K562 (cell line): Measurements from ENCODE around the gene POSTN. TPM values are rescaled to one million over a fixed set of nuclear protein-coding genes. Genes with fewer than 3 reads are reported as not detected.

ENCODE experiments used
- BACH1 ChIP-seq: fragments of 200-800 bp; sonication (Bioruptor generic); IDR thresholded peaks from 2 replicates; pipeline ENCODE4 v1.6.1; 2016; ENCODE audit warnings: missing genetic modification characterization, missing compliant biosample characterization
- CREBBP ChIP-seq: IDR thresholded peaks from one replicate; pipeline ENCODE4 v1.6.1; 2012; ENCODE audit warnings: low read depth, mild to moderate bottlenecking, control low read depth, inconsistent platforms, low read length
- DDX20 ChIP-seq: fragments of 450-650 bp; IDR thresholded peaks from 2 replicates; pipeline ENCODE4 v1.6.1; 2016; ENCODE audit warnings: missing genetic modification characterization, low read depth, mild to moderate bottlenecking, missing compliant biosample characterization, moderate library complexity
- ELK3 ChIP-seq: fragments of 450-650 bp; formaldehyde crosslinking; IDR thresholded peaks from 2 replicates; pipeline ENCODE4 v1.4.0; 2020; ENCODE audit warnings: mild to moderate bottlenecking
- HNRNPH1 ChIP-seq: fragments of 200-400 bp; formaldehyde crosslinking; optimal IDR thresholded peaks from 2 replicates; pipeline ENCODE3; 2017; ENCODE audit warnings: low read depth, mild to moderate bottlenecking, low read length, moderate library complexity
- MAFK ChIP-seq: IDR thresholded peaks from 2 replicates; pipeline ENCODE4 v1.6.1; 2011; ENCODE audit warnings: low read length, improper control_type of control experiment
- PML ChIP-seq: IDR thresholded peaks from 2 replicates; pipeline ENCODE4 v1.6.1; 2012; ENCODE audit warnings: low read length, inconsistent platforms
- SETDB1 ChIP-seq: IDR thresholded peaks from one replicate; pipeline ENCODE4 v1.6.1; 2012; ENCODE audit warnings: low read length, control low read depth, inconsistent platforms
- SMC3 ChIP-seq: conservative IDR thresholded peaks from 2 replicates; pipeline ENCODE4 v1.6.1; 2011; ENCODE audit warnings: low read depth, low read length, improper control_type of control experiment; ENCODE audit not compliant: insufficient read depth
- SNRNP70 ChIP-seq: fragments of 200-400 bp; formaldehyde crosslinking; optimal IDR thresholded peaks from 2 replicates; pipeline ENCODE3; 2017; ENCODE audit warnings: low read depth, low read length
- ZNF609 ChIP-seq: sonication (generic); formaldehyde crosslinking; IDR thresholded peaks from 2 replicates; pipeline ENCODE4 v1.8.1; 2023; ENCODE audit warnings: missing genetic modification reagents, mild to moderate bottlenecking, borderline replicate concordance
- polyA plus RNA-seq, 8 experiments: library from polyadenylated mRNA; depleted of rRNA in 4 of 8; stranded (reverse) in 5 of 8; unstranded in 3 of 8; fragments of >200 nt; fragmentation: Nextera tagmentation in 2 of 8; fragmentation: Illumina TruSeq in 1 of 8; extraction: Ambion mirVana in 2 of 8; extraction: Trizol in 1 of 8; gene quantifications; 2 replicates each; pipeline versions ENCODE4 v1.2.1 to v1.2.3, GENCODE V29; 2011 to 2014; ENCODE audit warnings: inconsistent platforms in 1 of 8, missing spikeins in 1 of 8
- total RNA-seq, 7 experiments: library from RNA; depleted of rRNA in 6 of 7; stranded (reverse); fragments of >200 nt in 6 of 7; fragmentation: Illumina TruSeq in 2 of 7; extraction: Trizol in 2 of 7; gene quantifications; 2 replicates each; pipeline versions ENCODE4 v1.2.1 to v1.2.3, GENCODE V29; 2011 to 2021; ENCODE audit warnings: low replicate concordance in 1 of 7

The POSTN gene
- total and polyA plus RNA-seq, 9 of the 15 experiments (the other 6 are each of a cell fraction or from before 2014, with no cell fraction given), result 0.01 to 0.04 TPM; not detected in 7

- TF ChIP-seq ZNF609 (CRISPR knock-in tag), result no peak
- no peak for TF ChIP-seq BACH1
- no peak for TF ChIP-seq CREBBP
- TF ChIP-seq SMC3, result no peak
- TF ChIP-seq PML, result no peak
- no peak for TF ChIP-seq MAFK
- no peak for TF ChIP-seq HNRNPH1
- TF ChIP-seq DDX20, result no peak
- TF ChIP-seq SNRNP70, result no peak
- no peak for TF ChIP-seq SETDB1
- TF ChIP-seq ELK3 (CRISPR knock-in tag), result no peak
Observed at GRCh38 chr13:37599519-37599918, 951 bp upstream of the POSTN start (continued).
